H1 (cell line): ENCODE results near the gene TNNI3. TPM values are rescaled to one million over a fixed set of nuclear protein-coding genes. Genes with fewer than 3 reads are reported as not detected.

Experiments
- CBX5 ChIP-seq: fragments of 300-800, 300-1000 bp; sonication (generic); IDR thresholded peaks from 2 replicates; pipeline ENCODE4 v1.7.1; 2016; ENCODE audit warnings: antibody characterized with exemption, low read length, low read depth
- CTBP2 ChIP-seq: IDR thresholded peaks from 2 replicates; pipeline ENCODE4 v1.7.0; 2011; ENCODE audit warnings: borderline replicate concordance, mild to moderate bottlenecking, moderate library complexity, mixed read lengths, low read length; ENCODE audit not compliant: insufficient read depth, insufficient read length
- EGR1 ChIP-seq: IDR thresholded peaks from 2 replicates; pipeline ENCODE4 v1.6.1; 2011; ENCODE audit warnings: low read depth, low read length, borderline replicate concordance
- EZH2 ChIP-seq: fragments of 200-600 bp; sonication (generic); IDR thresholded peaks from 2 replicates; pipeline ENCODE4 v1.7.1; 2012; ENCODE audit warnings: low read depth, mild to moderate bottlenecking, moderate library complexity, low read length, inconsistent platforms; ENCODE audit not compliant: severe bottlenecking
- POU5F1 ChIP-seq: IDR thresholded peaks from 2 replicates; pipeline ENCODE4 v1.6.1; 2011; ENCODE audit warnings: low read depth, mild to moderate bottlenecking, low read length, moderate library complexity
- RAD21 ChIP-seq, 2 experiments: IDR thresholded peaks in 1 of 2; conservative IDR thresholded peaks in 1 of 2; 2 replicates each; pipeline ENCODE4 v1.6.1; 2011; ENCODE audit warnings: low read depth in 2 of 2, low read length in 2 of 2, improper control_type of control experiment in 1 of 2, inconsistent platforms in 1 of 2, mild to moderate bottlenecking in 1 of 2, moderate library complexity in 1 of 2
- RBBP5 ChIP-seq: IDR thresholded peaks from 2 replicates; pipeline ENCODE4 v1.7.1; 2012; ENCODE audit warnings: low read depth, mild to moderate bottlenecking, inconsistent platforms, low read length, moderate library complexity, borderline replicate concordance
- RFX5 ChIP-seq: IDR thresholded peaks from 2 replicates; pipeline ENCODE4 v1.6.1; 2011; ENCODE audit warnings: low read depth, low read length, improper control_type of control experiment, borderline replicate concordance
- polyA plus RNA-seq, 7 experiments: library from polyadenylated mRNA; depleted of rRNA in 3 of 7; stranded (reverse) in 5 of 7; unstranded in 2 of 7; fragments of >200 nt in 5 of 7; fragments of 200-250 nt in 2 of 7; gene quantifications; 1 replicate in 5 of 7; 2 replicates in 1 of 7; 4 replicates in 1 of 7; pipeline versions ENCODE4 v1.2.1 to v1.2.3, GENCODE V29; 2011 to 2013; ENCODE audit warnings: missing spikeins in 2 of 7, mixed read lengths in 2 of 7
- total RNA-seq: library from RNA; stranded (reverse); fragmentation: NEBNext Ultra II Directional; extraction: Animal tissue kit (Norgen Biotek cat#: 25700); gene quantifications from 2 replicates; pipeline ENCODE4 v1.2.1, GENCODE V29; 2021
- TF ChIP-seq, protein P1 (sequence below): fragments of 300-600 bp; sonication (generic); IDR thresholded peaks from 2 replicates; pipeline ENCODE4 v1.7.1; 2012; ENCODE audit warnings: low read length, moderate library complexity, mild to moderate bottlenecking, inconsistent platforms; ENCODE audit not compliant: insufficient replicate concordance

The TNNI3 gene
- total and polyA plus RNA-seq, 2 of the 8 experiments (the other 6 are each of a cell fraction or from before 2014, with no cell fraction given): 16.9 to 56.0 TPM

DNA sequence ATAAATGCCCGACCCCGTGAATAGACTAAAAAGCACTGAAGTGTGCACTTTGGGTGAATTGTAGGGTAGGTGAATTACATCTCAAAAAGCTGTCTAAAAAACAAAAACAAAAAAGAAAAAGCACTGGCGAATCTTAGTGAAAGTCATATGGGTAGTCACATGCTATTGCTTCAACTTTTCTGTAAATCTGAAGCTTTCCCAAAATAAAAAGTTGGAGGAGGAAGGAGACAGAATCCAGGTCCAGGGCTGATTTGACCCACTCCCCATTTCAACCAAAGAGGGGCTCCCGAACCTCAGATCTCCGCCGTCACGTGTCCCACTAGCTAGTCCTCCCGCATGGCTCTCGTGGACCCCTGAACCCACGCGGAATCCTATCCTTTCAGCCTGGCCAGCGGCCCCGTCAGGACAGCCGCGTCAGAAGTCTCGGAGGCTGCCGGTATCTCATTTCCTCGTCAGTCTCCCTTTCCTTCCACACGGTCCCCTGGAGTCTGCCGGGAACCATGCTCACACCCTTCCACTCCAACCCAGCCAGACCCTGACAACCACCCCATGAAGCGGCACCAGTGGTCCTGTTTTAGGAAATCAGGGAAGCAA lies 46.2 kb downstream of the TNNI3 start (continued):
- TF ChIP-seq, protein P1, sequence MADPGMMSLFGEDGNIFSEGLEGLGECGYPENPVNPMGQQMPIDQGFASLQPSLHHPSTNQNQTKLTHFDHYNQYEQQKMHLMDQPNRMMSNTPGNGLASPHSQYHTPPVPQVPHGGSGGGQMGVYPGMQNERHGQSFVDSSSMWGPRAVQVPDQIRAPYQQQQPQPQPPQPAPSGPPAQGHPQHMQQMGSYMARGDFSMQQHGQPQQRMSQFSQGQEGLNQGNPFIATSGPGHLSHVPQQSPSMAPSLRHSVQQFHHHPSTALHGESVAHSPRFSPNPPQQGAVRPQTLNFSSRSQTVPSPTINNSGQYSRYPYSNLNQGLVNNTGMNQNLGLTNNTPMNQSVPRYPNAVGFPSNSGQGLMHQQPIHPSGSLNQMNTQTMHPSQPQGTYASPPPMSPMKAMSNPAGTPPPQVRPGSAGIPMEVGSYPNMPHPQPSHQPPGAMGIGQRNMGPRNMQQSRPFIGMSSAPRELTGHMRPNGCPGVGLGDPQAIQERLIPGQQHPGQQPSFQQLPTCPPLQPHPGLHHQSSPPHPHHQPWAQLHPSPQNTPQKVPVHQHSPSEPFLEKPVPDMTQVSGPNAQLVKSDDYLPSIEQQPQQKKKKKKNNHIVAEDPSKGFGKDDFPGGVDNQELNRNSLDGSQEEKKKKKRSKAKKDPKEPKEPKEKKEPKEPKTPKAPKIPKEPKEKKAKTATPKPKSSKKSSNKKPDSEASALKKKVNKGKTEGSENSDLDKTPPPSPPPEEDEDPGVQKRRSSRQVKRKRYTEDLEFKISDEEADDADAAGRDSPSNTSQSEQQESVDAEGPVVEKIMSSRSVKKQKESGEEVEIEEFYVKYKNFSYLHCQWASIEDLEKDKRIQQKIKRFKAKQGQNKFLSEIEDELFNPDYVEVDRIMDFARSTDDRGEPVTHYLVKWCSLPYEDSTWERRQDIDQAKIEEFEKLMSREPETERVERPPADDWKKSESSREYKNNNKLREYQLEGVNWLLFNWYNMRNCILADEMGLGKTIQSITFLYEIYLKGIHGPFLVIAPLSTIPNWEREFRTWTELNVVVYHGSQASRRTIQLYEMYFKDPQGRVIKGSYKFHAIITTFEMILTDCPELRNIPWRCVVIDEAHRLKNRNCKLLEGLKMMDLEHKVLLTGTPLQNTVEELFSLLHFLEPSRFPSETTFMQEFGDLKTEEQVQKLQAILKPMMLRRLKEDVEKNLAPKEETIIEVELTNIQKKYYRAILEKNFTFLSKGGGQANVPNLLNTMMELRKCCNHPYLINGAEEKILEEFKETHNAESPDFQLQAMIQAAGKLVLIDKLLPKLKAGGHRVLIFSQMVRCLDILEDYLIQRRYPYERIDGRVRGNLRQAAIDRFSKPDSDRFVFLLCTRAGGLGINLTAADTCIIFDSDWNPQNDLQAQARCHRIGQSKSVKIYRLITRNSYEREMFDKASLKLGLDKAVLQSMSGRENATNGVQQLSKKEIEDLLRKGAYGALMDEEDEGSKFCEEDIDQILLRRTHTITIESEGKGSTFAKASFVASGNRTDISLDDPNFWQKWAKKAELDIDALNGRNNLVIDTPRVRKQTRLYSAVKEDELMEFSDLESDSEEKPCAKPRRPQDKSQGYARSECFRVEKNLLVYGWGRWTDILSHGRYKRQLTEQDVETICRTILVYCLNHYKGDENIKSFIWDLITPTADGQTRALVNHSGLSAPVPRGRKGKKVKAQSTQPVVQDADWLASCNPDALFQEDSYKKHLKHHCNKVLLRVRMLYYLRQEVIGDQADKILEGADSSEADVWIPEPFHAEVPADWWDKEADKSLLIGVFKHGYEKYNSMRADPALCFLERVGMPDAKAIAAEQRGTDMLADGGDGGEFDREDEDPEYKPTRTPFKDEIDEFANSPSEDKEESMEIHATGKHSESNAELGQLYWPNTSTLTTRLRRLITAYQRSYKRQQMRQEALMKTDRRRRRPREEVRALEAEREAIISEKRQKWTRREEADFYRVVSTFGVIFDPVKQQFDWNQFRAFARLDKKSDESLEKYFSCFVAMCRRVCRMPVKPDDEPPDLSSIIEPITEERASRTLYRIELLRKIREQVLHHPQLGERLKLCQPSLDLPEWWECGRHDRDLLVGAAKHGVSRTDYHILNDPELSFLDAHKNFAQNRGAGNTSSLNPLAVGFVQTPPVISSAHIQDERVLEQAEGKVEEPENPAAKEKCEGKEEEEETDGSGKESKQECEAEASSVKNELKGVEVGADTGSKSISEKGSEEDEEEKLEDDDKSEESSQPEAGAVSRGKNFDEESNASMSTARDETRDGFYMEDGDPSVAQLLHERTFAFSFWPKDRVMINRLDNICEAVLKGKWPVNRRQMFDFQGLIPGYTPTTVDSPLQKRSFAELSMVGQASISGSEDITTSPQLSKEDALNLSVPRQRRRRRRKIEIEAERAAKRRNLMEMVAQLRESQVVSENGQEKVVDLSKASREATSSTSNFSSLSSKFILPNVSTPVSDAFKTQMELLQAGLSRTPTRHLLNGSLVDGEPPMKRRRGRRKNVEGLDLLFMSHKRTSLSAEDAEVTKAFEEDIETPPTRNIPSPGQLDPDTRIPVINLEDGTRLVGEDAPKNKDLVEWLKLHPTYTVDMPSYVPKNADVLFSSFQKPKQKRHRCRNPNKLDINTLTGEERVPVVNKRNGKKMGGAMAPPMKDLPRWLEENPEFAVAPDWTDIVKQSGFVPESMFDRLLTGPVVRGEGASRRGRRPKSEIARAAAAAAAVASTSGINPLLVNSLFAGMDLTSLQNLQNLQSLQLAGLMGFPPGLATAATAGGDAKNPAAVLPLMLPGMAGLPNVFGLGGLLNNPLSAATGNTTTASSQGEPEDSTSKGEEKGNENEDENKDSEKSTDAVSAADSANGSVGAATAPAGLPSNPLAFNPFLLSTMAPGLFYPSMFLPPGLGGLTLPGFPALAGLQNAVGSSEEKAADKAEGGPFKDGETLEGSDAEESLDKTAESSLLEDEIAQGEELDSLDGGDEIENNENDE: no peak
- TF ChIP-seq EZH2 (no peak), CBX5 (no peak), RFX5 (no peak), EGR1 (no peak), RBBP5 (no peak), POU5F1 (no peak), CTBP2 (no peak), RAD21 (IDR thresholded peaks at IDR 0.05 in 1 of 2, conservative IDR thresholded peaks at IDR 0.05 in 1 of 2; ENCODE audit: low read depth in 2 of 2, low read length in 2 of 2) (no peak)
